GM06990 (cell line): ENCODE results near the gene TBC1D22A.

ENCODE experiments used
- DNase-seq: peaks from one replicate; pipeline ENCODE4 v3.0.0-alpha.2; 2011; ENCODE audit not compliant: insufficient read length; ENCODE audit errors: extremely low read depth
- H3K27me3 ChIP-seq: replicated peaks from 2 replicates; pipeline ENCODE4 v1.6.0; 2011; ENCODE audit warnings: low read length; ENCODE audit not compliant: control insufficient read depth, insufficient read depth
- H3K36me3 ChIP-seq: 2 replicates; pipeline ENCODE4 v1.5.1; 2011; ENCODE audit warnings: low read length; ENCODE audit not compliant: control insufficient read depth, insufficient read depth
- H3K4me3 ChIP-seq: replicated peaks from 2 replicates; pipeline ENCODE4 v1.5.1; 2011; ENCODE audit warnings: low read depth, mild to moderate bottlenecking, control low read depth, low read length
- CTCF ChIP-seq: IDR thresholded peaks from 2 replicates; pipeline ENCODE4 v1.5.1; 2011; ENCODE audit warnings: low read length, control low read depth, mild to moderate bottlenecking, inconsistent platforms; ENCODE audit not compliant: insufficient read depth, poor library complexity, severe bottlenecking

Gene TBC1D22A

GRCh38 chr22:46749682-46750529 lies 12.5 kb upstream of the TBC1D22A start:
- TF ChIP-seq CTCF = no peak
- no peaks in the 10 kb centered on the region for H3K36me3 ChIP-seq
- no peaks in the 10 kb centered on the region; the same call in 1 of the 2 replicates for H3K27me3 ChIP-seq
- no peak for DNase-seq
- H3K4me3 ChIP-seq = no peak overlapping the region

- no peaks in the 10 kb centered on the region for H3K36me3 ChIP-seq
- no peak for TF ChIP-seq CTCF
- no peaks in the 10 kb centered on the region; the same call in 1 of the 2 replicates for H3K27me3 ChIP-seq
- no peak for DNase-seq
- no peak overlapping the region for H3K4me3 ChIP-seq
These were observed 12.0 kb upstream of the TBC1D22A start for GRCh38 chr22:46750530-46750800.

DNA sequence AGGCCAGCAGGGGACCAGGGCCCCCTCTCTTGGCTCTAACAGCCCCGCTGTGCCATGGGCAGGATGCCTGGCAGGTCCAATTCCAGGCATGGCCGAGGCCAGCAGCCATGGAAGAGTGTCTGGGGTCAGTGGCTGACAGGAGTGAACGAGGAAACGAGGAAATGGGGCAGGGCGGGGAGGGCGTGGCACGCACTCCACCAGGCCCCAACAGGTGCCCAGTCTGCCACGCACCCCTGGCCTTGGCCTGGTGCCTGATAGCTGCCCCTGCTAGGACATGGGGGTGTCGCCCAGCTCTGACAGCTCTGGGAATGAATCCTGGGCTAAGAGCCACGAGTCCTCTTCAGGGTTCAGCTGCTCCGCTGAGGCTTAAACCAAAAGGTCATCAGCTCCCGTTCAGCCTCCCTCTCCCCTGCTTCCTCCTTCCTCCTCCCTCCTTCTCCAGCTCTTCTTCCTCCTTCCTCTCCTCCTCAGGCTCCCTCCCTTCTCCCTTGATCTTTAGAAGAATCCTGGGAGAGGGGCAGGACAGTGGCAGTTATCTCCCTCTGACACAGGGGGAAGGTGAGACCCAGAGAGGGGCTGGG lies 11.5 kb upstream of the TBC1D22A start:
- Histone ChIP-seq H3K27me3 (no peaks in the 10 kb centered on the region; the same call in 1 of the 2 replicates), H3K4me3 (no peak overlapping the region), H3K36me3 (no peaks in the 10 kb centered on the region)
- TF ChIP-seq CTCF = no peak
- DNase-seq = no peak

- Histone ChIP-seq H3K36me3 (no peaks in the 10 kb centered on the region), H3K4me3 (no peak overlapping the region), H3K27me3 (no peaks in the 10 kb centered on the region; the same call in 1 of the 2 replicates)
- no peak for TF ChIP-seq CTCF
- no peak for DNase-seq
These were observed 10.0 kb upstream of the TBC1D22A start for GRCh38 chr22:46752286-46752987.

DNA sequence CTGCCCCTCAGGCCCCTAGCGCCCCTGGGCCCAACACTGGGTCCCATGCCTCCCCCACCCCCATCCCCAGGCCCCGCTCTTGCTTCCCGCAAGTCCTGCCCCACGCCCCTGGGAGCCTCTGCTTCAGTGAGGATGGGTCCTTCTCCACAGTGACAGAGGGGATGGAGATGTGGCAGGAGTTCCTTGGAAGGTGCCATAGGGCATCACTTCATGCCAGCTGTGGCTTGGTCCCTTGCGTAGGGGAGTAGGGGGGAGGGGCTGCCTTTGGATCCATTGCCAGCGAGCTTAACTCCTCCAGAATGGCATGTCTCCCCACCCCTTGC lies 9.5 kb upstream of the TBC1D22A start:
- no peak overlapping the region for H3K4me3 ChIP-seq
- DNase-seq = no peak
- no peak for TF ChIP-seq CTCF
- H3K36me3 ChIP-seq = no peaks in the 10 kb centered on the region
- no peaks in the 10 kb centered on the region for H3K27me3 ChIP-seq
